A172 (cell line): Measurements from ENCODE around the gene PKP2. TPM values are rescaled to one million over a fixed set of nuclear protein-coding genes. Genes with fewer than 3 reads are reported as not detected.
"Not testable (repeated sequence)": the region's sequence is repeated elsewhere in the genome, so short reads cannot be mapped to it uniquely, and the experiment has no call there.

Source experiments
- DNase-seq: peaks from one replicate; pipeline ENCODE4 v3.0.0-alpha.2; 2015; ENCODE audit warnings: low spot score
- total RNA-seq: library from RNA; depleted of rRNA; stranded (reverse); fragments of >200 nt; shearing (Covaris generic); gene quantifications from 2 replicates; pipeline ENCODE4 v1.2.3, GENCODE V29; 2014

Gene PKP2
- total RNA-seq, 1 experiment from 2014 or later, result 57.3 TPM

DNA sequence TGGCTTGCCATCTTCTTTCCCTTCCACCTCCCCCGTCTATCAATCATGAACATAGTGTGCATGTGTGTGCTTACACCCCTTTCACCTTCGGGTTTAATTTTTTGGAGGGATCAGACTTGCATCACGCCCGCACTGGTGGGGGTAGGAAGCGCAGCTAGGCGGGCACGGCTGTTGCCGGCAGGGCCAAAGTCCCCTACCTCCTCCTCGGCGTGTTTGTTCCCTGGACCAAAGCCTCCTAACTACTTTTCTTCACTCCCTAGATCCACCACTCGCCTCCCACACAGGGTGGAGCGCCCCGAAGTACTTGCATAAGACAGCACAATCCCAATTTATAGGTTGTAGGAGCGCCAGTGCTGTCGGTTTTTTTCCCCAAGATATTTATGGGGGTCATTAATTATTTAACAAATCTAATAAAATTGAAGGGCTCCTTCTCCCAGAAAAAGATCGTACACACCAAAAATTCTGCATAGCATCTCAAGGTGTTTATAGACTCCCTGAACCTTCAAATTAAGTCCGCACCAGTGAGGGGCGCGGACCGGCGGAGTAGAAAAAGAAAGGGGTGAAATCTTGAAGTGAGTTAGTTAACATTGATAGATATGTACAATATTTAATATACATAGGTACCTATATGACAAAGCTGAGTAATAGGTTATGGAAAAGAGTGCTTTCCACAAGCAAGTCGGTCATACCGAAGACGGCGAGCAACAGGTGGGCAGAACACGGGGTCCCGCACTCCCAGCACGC is 717 bp downstream of the PKP2 start:
- DNase-seq, result no peak

DNA sequence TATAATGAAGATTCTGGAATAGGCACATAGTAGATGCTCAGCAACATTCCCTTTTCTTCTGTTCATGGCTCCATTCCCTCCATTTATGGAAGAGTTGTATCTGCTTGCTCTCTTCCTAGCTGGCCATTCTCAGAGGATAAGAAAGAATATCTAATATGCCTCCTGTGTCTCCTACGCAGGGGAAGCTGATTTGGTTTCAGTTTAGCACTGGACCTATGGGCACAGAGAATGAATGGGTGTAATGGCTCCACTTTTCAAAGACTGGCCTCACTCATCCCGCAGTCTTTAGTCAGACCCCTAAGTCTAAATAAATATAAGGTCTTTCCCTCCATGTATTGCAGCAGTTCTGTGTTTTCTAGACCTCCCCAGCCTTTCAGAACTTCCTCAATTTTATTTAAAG is 2.0 kb downstream of the PKP2 start:
- no peak for DNase-seq

DNA sequence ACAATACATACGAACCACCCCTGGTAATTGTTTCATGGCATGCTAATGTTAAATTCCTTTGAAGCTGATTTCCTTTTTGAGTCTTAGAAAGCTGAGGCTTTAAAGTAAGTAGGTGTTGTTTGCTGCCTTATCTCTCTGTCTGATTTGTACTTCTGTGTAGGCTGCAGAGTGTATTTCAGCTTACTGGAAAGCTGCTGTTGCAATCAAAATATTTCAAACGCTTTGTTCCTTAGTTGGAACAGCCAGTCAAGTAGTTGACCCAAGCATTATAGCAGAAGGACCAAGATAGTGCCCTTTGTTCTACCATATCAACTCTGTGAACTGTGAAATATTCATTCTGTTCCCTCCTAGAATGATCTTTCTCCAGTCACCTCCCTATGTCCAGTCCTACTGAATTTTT is 3.1 kb downstream of the PKP2 start:
- no peak for DNase-seq

DNA sequence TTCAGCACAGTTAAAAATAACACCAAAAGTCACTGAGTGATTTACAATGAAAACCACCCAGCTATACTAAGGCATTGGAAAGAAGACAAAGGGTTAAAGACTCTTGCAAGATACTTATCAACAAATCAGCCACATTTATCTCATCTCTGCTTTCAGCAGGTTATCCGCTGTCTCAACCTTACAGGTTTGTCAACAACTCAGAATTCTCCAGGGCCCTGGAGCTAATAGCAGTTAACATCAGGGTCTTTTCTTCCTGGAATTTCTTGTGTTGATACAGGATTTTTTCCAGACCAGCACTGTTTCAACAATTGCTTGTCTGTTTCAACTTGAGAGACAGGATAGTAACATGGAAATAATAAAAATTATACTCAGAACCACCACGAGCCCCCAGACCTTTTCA is 3.5 kb downstream of the PKP2 start:
- no peak for DNase-seq

DNA sequence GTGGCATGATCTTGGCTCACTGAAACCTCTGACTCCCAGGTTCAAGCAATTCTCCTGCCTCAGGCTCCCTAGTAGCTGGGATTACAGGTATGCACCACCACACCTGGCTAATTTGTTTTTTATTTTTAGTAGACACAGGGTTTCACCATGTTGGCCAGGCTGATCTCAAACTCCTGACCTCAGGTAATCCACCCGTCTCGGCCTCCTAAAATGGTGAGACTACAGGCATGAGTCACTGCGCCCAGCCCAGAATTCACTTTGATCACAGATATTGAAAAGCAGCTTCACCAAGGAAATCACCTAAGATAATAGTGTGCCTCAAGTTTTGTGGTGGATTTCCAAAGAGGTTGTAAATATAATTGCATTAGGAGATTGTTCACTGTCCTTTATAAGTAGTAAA is 4.2 kb downstream of the PKP2 start:
- not testable (repeated sequence) for DNase-seq

DNA sequence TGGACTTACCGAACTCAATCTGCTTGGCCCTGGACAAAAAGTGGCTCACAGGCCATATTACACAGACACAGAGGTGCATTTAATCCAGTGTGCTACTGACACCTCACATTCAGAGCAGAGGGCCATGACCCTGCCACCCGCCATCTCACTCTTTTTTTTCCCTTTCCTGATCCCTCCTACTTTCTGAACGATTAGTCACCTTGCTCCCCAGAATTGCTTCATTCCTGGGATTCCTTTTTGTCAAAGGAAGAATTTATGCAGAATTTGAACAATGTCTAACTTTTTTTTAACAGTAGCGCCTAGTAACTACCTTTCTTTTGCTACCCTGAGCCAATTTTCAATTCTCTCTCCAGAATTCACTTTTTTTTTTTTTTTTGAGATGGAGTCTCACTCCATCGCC is 4.6 kb downstream of the PKP2 start:
- DNase-seq, result peak; percentile 81

DNA sequence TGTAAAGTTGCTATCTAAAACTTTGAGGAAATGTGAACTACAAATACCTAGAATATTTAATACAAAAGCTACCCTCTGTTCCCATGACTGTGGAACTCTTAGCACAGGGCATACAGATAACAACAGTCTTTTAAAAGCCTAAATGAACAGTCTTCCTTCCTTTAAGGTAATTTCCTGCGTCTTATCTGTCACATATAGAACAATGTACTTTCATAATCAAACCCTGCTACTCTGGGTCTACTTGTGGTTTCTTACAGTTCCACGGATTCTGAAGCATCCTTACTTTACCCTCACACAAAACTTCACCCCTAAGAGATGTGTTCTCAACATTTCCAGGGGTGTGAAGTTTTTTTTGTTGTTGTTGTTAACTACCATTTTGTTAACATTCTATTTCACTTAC is 5.1 kb downstream of the PKP2 start:
- no peak for DNase-seq

DNA sequence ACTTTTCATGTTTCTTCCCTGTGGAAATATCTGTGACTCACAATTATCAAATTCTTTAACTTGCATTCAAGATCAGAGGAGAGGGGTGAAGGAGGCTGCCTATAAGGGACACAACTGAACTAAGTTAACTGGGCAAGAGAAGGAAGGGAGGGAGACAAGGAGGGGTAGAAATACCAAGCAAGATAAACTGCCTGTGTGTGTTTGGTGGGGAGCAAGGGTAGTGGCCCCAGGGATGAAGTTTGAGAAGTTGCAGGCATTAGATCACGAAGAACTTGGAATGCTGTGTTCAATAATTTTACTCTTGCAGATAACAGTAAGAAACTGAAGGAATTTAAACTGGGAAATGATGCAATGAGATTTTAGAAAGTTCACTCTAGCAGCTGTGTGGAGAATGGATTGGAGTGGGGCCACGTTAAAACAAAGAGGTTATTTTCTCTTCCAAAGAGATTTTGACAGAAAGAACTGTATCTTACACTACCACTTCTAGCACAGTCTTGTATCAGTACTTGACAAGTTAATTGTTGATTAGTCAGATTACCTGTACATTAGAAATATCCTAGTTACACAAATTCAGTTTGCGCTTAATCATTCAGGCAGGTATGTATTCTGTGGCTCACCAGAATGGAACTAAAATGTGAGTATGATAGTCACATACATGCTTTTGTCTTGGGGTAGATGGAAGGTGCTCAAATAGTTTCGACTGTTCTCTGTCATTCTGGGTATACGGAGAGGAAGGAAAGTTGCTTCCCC is 7.4 kb downstream of the PKP2 start:
- no peak for DNase-seq

DNA sequence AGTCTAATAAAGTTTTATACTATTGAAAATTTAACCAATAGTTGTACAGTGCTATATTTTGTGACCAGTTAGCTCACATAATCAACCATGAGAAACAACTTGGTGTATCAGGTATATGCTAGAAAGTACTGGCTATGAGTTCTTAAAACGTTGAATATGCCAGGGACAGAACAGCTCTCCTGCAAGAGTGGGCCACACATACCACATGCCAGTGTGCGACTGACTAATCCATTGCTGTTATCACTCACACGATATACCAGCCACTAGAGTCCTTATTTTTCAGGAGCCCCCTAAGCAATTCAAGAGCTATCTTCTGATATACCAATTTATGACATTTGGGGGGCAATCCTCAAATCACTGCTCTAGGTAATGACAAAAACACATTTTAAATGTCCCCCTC is 9.5 kb downstream of the PKP2 start:
- no peak for DNase-seq

DNA sequence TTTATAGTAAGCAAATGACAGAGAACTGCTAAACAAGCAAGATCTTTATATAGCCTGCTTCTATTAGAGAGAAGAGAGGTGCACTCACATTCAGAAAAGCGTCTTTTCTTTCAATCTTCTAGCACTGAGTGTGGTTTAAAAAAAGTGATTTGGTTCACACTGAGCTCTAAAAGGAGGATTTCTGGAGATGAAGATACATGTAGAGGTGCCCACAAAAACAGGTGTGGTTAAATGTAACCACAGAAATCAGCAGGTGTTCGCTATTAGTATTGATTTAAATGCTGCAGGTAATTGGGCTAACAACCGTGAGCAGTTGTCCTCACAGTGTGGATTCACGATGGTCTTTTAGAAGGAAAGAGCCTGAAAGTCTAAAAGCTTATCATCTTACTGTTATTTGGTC is 10.7 kb downstream of the PKP2 start:
- DNase-seq, result no peak

DNA sequence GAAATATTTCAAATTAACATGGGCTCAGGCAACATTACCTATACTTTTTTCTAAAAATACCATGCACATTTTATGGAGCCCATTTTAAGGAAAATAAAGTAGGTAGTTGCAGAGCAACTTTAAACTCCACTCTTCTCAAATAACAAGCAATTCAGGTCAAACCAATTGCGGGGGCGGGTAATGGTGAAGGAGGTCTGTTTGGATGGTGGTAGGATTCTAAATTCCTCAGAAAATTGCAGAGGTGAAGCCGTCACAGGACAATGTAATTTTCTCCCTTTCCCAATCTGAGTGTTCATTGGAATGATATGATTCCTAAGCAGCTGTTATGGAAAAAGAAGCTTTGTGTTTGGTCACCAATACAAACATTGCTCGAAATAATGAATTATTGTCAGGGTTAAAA is 11.6 kb downstream of the PKP2 start:
- DNase-seq, result no peak

DNA sequence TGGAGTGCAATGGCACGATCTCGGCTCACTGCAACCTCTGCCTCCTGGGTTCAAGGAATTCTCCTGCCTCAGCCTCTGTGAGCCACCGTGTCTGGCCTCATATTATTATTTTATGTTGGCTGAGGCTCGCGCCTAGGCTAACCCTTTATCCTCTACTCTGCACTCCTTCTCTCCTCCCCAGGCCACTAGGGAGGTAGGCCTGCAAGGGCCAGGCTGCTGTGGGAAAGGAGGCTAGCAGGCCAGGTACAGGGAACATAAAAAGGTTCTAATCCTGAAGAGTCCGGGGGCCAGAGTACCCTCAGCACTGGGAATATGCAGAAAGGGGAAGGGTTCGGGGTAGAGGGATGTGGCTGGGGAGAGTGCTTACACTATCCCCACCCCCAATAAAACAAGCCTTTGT is 14.9 kb downstream of the PKP2 start:
- no peak for DNase-seq

DNA sequence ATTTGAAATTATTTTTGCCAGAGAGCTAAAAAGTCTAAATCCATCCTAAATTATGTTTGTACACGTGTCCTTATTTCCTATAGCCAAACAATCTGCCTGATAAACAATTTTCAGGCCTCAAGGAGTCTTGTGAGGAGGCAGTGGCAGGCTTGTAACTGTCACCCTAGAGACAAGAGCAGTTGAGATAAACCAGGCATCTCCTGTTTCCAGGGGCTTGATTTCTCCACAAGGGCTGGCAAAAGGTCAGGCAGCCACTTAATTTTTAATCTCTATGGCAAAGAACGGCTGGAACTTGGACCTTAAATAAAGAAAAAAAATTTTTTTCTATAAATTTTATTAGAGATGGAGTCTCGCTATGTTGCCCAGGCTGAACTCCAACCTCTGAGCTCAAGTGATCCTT is 15.5 kb downstream of the PKP2 start:
- no peak for DNase-seq

DNA sequence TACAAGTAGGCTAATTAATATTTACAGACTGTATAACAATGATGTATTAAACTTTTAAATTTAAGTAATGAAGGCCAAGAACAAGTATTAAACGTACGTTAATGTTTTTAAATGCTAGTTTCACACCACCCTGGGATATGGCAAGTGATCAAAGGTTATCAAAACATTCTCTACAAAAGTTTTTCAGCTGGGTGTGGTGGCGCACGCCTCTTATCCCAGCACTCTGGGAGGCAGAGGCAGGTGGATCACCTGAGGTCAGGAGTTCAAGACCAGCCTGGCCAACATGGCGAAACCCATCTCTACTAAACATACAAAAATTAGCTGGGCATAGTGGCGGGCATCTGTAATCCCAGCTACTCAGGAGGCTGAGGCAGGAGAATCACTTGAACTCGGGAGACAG is 17.5 kb downstream of the PKP2 start:
- not testable (repeated sequence) for DNase-seq

DNA sequence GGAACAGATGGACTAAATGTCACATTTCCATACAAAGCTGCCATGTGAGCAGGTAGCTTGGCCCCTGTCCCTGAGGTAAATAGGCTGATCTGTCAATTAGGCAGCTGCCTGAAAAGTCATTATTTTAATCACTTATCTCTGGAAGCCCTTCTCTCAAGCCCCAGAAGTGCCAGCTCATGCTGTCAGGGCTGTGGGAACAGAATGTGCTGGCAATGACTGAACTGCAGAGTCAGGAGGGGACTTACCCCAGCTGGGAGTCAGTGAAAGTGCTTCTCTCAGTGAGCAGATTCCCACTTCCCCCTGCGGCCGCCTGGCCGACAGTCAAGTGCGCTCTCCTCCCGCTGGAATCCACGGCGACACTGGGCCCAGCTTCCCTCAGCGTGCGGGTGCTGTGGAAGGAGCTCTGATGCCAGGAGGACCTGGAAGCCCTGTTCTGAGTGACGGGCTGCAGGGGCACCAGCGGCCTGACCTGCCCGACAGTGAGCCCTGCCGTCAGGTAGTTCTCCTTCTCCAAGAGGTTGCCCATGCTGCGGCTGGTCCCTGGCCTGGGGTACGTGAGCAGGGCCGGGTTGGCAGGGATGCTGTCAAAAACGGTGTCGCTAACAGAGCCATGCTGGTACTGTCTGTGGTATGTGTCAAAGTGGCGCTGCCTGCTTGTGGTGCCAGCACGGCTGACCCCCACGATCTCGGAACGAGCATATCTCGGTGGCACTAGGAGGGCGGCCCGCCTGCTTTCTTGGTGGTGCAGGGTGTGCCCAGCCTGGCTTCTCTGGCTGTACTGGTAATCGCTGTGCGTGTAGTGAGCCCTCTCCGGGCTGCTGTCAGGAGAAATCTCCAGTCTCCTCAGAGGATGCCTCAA is 18.7 kb downstream of the PKP2 start:
- DNase-seq, result no peak

DNA sequence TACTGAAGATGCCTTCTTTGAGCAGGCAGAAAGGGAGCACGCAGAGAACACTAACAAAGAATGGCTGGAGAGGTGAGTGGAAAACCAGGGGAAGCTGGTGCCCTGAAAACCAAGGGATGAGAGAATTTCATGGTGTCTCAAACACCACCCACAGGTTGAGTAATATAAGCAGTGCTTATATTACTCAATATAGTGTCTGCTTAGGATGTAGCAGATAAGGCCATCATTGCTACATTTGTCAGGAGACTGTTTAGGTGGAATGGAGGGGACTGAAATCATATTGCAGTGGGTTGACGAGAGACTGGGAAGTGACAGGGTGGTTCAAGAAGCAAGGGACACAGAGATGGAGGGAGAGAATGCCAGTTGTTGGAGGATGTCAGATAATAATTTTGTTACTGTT is 20.6 kb downstream of the PKP2 start:
- no peak for DNase-seq

DNA sequence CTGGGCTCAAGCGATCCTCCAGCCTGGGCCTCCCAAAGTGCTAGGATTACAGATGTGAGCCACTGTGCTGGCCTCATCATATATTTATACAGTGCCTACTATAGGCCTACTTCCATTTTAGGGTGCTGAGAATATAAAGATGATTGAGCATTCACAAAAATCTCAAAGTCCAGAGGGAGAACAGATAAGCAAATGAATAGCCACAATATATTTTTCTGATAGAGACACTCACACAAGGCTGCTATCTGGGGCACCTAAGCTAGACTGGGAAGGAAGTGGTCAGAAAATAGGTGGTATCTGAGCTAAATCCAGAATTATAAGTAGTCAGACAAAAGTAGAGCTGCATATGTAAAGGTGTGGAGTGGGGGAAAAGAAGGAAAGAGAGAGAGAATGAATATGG is 21.6 kb downstream of the PKP2 start:
- no peak for DNase-seq

DNA sequence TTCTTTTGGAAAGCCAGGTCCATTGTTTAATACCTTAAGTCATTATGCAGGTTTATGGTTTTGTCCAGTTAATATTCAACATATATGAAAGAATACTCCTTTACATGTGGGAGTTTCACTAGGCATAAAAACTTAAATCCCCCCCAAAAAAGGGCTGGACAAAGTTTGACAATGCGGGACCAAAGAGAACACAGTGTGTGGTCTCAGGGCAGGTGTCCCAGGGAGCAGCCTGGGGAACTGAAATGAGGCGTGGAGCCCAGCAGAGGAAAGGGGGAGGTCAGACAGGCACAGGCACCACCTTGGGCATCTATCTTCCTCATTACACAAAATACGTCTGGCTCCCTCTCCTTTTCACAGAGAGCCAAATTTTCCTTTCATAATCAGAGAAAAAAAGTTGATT is 22.5 kb downstream of the PKP2 start:
- DNase-seq, result no peak

DNA sequence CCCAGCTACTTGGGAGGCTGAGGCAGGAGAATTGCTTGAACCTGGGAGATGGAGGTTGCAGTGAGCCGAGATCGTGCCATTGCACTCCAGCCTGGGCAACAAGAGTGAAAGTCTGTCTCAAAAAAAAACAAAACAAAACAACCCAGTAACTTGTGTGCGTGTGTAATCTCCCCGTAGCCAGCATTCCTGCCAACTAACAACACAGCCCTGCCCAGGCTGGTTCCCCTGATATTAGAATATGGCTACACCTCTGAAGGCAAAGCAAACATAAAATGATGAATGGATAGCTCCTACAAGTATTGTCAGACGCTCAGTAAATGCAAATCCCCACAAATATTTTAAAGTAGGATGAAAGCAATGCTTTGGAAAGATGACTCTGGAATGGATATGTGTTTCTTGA is 24.2 kb downstream of the PKP2 start:
- DNase-seq, result not testable (repeated sequence)

DNA sequence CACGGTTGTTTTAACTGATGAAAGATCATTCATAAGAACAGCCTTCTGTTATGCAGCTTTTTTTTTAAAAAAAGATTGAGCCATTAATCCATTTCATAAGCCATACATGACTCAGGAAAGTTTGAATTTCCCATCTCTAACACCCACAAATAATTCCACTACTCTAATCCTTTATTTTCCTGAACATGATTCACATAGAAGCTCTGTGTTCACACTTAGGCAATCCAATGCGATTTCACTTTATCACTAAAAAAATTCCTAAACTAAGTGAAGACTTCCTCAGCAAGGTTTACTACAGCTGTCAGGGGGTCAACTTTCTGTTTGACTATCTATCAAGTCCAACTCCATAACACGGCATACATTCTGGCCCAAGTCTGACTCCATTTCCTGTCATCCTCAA is 25.9 kb downstream of the PKP2 start:
- no peak for DNase-seq

DNA sequence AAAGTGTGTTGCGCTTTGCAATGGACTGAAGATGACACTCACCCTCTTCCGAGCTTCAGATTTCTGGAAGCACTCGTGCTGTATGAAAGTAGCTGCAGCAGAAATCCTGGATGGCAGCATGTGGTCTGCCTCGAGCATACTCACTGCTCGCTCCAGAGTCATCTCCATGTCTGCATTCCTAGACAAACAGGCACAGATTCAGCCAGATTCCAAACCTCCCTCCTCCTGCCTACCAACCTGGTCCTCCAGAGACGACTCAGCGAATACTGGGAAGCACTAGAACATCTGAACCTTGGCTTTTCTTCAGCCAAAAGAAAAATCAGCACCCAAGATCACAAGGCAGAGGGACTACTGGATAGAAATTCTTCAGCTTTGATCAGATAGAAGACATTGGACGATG is 27.7 kb downstream of the PKP2 start:
- DNase-seq, result peak; percentile 8

DNA sequence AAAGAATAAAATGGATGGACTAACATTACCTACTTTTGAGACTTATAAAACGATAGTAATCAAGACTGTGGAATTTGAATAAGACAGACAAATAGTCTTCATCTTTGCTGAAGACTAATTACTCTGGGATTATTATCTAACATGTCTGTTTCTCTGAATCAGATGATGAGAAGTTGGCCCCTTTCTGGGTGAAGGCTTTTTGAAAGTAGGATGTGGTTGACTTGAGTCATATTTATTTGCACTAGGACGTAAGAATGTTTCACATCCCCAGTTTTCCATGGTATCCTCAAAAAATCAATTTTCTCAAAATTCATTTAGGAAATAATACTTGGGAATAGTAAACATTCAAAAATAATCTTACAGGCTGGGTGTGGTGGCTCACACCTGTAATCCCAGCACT is 31.8 kb downstream of the PKP2 start:
- no peak for DNase-seq

DNA sequence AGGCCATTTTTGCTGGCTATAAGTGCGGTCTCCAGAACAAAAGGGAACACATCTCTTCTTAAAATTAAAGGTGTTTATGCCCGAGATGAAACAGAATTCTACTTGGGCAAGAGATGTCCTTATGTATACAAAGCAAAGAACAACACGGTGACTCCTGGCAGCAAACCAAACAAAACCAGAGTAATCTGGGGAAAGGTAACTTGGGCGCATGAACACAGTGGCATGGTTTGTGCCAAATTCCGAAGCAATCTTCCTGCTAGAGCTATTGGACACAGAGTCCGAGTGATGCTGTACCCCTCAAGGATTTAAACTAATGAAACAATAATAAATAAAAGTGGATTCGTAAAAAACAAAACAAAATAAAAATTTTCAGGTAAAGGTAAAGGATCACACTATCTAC is 33.4 kb downstream of the PKP2 start:
- DNase-seq, result no peak
